Loucy (cell line): Measurements from ENCODE around the gene COL23A1.

Source experiments
- H2AFZ ChIP-seq: fragments of 200-600 bp; sonication (generic); 2 replicates; pipeline ENCODE4 v1.6.0; 2016; ENCODE audit warnings: antibody characterized with exemption, mild to moderate bottlenecking, low read length, moderate library complexity
- H3F3A ChIP-seq: fragments of 200-600 bp; 2 replicates; pipeline ENCODE4 v1.6.0; 2016; ENCODE audit warnings: antibody characterized with exemption, low read depth, mild to moderate bottlenecking
- H3K27me3 ChIP-seq: fragments of 200-600 bp; sonication (generic); 2 replicates; pipeline ENCODE4 v1.6.1; 2014; ENCODE audit warnings: low read length, mild to moderate bottlenecking; ENCODE audit not compliant: insufficient read depth, poor library complexity, severe bottlenecking
- H3K36me3 ChIP-seq: fragments of 200-600 bp; sonication (generic); 2 replicates; pipeline ENCODE4 v1.6.1; 2016; ENCODE audit warnings: low read length; ENCODE audit not compliant: insufficient read depth
- H3K4me1 ChIP-seq: fragments of 200-600 bp; sonication (generic); 2 replicates; pipeline ENCODE4 v1.5.1; 2014; ENCODE audit warnings: low read length, mild to moderate bottlenecking; ENCODE audit not compliant: insufficient read depth, poor library complexity, severe bottlenecking
- H3K4me2 ChIP-seq: fragments of 200-600 bp; sonication (generic); 2 replicates; pipeline ENCODE4 v1.6.0; 2014; ENCODE audit warnings: antibody characterized with exemption, low read length, low read depth, mild to moderate bottlenecking; ENCODE audit not compliant: poor library complexity, severe bottlenecking
- H3K4me3 ChIP-seq: fragments of 200-600 bp; sonication (generic); 2 replicates; pipeline ENCODE4 v1.5.1; 2014; ENCODE audit warnings: low read length, mild to moderate bottlenecking, mixed read lengths; ENCODE audit not compliant: poor library complexity, severe bottlenecking
- H3K79me2 ChIP-seq: fragments of 200-600 bp; sonication (generic); 2 replicates; pipeline ENCODE4 v1.6.1; 2014; ENCODE audit warnings: low read length; ENCODE audit not compliant: insufficient read depth
- H3K9ac ChIP-seq: fragments of 200-600 bp; sonication (generic); 2 replicates; pipeline ENCODE4 v1.6.0; 2014; ENCODE audit warnings: mild to moderate bottlenecking, low read depth, low read length, moderate library complexity; ENCODE audit not compliant: poor library complexity, severe bottlenecking
- H3K9me2 ChIP-seq: fragments of 200-600 bp; sonication (generic); replicated peaks from 2 replicates; pipeline ENCODE4 v1.6.1; 2016; ENCODE audit warnings: low read depth, low read length, mixed read lengths
- H3K9me3 ChIP-seq: fragments of 200-600 bp; sonication (generic); 2 replicates; pipeline ENCODE4 v1.6.1; 2014; ENCODE audit warnings: mild to moderate bottlenecking, antibody characterized with exemption, low read length, low read depth; ENCODE audit not compliant: insufficient read depth
- H4K20me1 ChIP-seq: fragments of 200-600 bp; sonication (generic); 2 replicates; pipeline ENCODE4 v1.6.0; 2014; ENCODE audit warnings: antibody characterized with exemption, low read length, mild to moderate bottlenecking; ENCODE audit not compliant: insufficient read depth, poor library complexity, severe bottlenecking
- CTCF ChIP-seq: fragments of 200-600 bp; sonication (generic); conservative IDR thresholded peaks from 2 replicates; pipeline ENCODE4 v1.5.1; 2014; ENCODE audit warnings: mild to moderate bottlenecking, antibody characterized with exemption, low read length
- EZH2phosphoT487 ChIP-seq: fragments of 200-600 bp; IDR thresholded peaks from 2 replicates; pipeline ENCODE4 v1.6.1; 2018; ENCODE audit warnings: antibody characterized with exemption, mild to moderate bottlenecking, moderate library complexity, borderline replicate concordance

The COL23A1 gene

GRCh38 chr5:178423901-178424809, 166.0 kb downstream of the COL23A1 start:
- Histone ChIP-seq H3K9me3 (no peaks in the 10 kb centered on the region), H3K36me3 (no peaks in the 10 kb centered on the region), H3F3A (no peaks in the 10 kb centered on the region), H3K4me1 (no peaks in the 10 kb centered on the region), H3K9ac (no peak overlapping the region), H4K20me1 (no peaks in the 10 kb centered on the region), H3K4me2 (no peak overlapping the region), H2AFZ (no peak overlapping the region), H3K4me3 (no peak overlapping the region), H3K27me3 (no peaks in the 10 kb centered on the region), H3K9me2 (no peaks in the 10 kb centered on the region), H3K79me2 (no peaks in the 10 kb centered on the region)
- TF ChIP-seq CTCF (no peak), EZH2phosphoT487 (no peak)

GRCh38 chr5:178423431-178423830, 166.8 kb downstream of the COL23A1 start:
- Histone ChIP-seq H3K36me3 (no peaks in the 10 kb centered on the region), H3K27me3 (no peaks in the 10 kb centered on the region), H3K9me3 (no peaks in the 10 kb centered on the region), H3F3A (no peaks in the 10 kb centered on the region), H3K79me2 (no peaks in the 10 kb centered on the region), H3K4me2 (no peak overlapping the region), H4K20me1 (no peaks in the 10 kb centered on the region), H3K4me1 (no peaks in the 10 kb centered on the region), H2AFZ (no peak overlapping the region), H3K4me3 (no peak overlapping the region), H3K9me2 (no peaks in the 10 kb centered on the region), H3K9ac (no peak overlapping the region)
- TF ChIP-seq CTCF (no peak), EZH2phosphoT487 (no peak)

GRCh38 chr5:178422400-178422775, 167.8 kb downstream of the COL23A1 start:
- Histone ChIP-seq H3K79me2 (no peaks in the 10 kb centered on the region), H4K20me1 (no peaks in the 10 kb centered on the region), H3K36me3 (no peaks in the 10 kb centered on the region), H3K9me3 (no peaks in the 10 kb centered on the region), H3K9ac (no peak overlapping the region), H3K4me1 (no peaks in the 10 kb centered on the region), H3K4me2 (no peak overlapping the region), H3K27me3 (no peaks in the 10 kb centered on the region), H2AFZ (no peak overlapping the region), H3K4me3 (no peak overlapping the region), H3K9me2 (no peaks in the 10 kb centered on the region), H3F3A (no peaks in the 10 kb centered on the region)
- no peak for TF ChIP-seq EZH2phosphoT487
- no peak for TF ChIP-seq CTCF
